Measurements from ENCODE around the gene ZNF329.
"Not testable (repeated sequence)": the region's sequence is repeated elsewhere in the genome, so short reads cannot be mapped to it uniquely, and the experiment has no call there.

Gene ZNF329

DNA sequence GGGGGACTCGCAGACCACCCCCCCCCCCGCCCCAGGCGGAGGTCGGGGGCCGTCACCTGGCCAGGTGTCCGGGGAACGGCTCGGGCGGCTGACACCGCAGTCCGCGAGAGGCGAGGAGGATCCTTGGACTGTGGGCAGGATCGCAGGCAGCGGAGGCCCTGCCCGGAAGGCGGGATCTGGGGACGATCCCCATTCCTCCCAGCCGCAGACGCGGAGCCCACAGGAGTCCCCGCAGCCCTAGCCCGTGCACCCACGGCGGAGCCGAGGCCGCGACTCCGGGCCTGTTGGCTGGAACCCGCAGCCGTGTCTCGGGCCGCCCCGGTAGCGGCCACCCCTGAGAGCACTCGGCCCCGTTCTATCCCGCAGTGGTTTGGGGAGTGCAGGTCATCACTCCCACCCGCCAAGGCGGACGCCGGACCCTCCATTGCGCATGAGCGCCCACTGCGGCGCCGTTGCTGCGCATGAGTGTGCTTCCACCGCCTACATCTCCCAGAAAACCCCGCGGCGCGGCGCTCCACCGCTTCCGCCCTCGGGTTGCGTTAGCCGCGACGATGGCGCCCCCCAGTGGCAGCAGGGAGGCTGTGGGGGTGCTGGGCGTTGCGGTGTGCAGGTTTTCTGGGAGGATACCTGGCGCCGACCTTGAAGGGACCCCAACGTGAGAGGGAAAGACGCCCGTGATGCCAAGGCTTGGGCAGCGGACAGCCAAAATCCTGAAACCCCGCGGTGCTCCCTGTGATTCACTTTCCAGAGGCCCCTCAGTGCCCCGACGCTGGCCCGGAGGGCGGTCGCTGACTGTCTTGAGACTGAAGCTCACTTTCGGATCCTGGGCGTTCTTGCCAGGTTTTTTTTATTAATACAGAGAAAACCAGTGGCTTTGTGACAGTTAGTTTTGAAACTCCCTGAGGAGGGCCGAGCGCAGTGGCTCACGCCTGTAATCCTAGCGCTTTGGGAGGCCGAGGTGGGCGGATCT is 4.4 kb upstream of the ZNF329 start:
- TF ChIP-seq, protein P1, sequence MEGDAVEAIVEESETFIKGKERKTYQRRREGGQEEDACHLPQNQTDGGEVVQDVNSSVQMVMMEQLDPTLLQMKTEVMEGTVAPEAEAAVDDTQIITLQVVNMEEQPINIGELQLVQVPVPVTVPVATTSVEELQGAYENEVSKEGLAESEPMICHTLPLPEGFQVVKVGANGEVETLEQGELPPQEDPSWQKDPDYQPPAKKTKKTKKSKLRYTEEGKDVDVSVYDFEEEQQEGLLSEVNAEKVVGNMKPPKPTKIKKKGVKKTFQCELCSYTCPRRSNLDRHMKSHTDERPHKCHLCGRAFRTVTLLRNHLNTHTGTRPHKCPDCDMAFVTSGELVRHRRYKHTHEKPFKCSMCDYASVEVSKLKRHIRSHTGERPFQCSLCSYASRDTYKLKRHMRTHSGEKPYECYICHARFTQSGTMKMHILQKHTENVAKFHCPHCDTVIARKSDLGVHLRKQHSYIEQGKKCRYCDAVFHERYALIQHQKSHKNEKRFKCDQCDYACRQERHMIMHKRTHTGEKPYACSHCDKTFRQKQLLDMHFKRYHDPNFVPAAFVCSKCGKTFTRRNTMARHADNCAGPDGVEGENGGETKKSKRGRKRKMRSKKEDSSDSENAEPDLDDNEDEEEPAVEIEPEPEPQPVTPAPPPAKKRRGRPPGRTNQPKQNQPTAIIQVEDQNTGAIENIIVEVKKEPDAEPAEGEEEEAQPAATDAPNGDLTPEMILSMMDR (IDR thresholded peaks at IDR 0.05; ENCODE audit: low read depth, low read length): peak; percentile 80
- Histone ChIP-seq H3K9me3 (ENCODE audit: severe bottlenecking) (peaks cover 6% of the 10 kb centered on the region), H3K4me3 (ENCODE audit: low read depth, low read length) (peak overlapping the region; percentile 94), H3K27ac (peak overlapping the region; percentile 78), H3K27me3 (ENCODE audit: insufficient read depth, low read depth, severe bottlenecking) (no peaks in the 10 kb centered on the region), H3K36me3 (no peaks in the 10 kb centered on the region)
- DNase-seq: peak; percentile 95

DNA sequence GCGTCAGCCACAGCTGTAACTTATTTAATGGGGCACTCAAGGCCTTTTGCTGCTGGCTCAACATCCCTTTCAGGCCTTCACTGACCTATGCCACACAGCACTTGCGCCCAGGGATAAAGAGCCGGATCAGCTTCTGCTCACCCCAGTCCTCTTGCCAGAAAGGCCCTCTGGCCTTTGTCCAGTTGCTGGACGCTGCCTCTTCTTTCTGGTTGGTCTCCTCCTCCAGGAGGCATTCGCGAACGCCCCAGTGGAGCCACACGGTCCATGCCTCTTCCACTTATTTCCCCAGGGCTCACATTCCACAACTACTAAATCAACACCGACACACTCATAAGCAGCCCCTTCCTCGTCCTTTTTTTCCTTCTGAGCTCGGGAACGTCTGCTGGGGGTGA is 3.7 kb upstream of the ZNF329 start:
- DNase-seq: peak; percentile 16
- H3K4me3 ChIP-seq (ENCODE audit: low read depth, low read length): peak overlapping the region; percentile 94
- TF ChIP-seq, protein P1 (IDR thresholded peaks at IDR 0.05; ENCODE audit: low read depth, low read length): no peak
- H3K27me3 ChIP-seq (ENCODE audit: insufficient read depth, low read depth, severe bottlenecking): no peaks in the 10 kb centered on the region
- H3K36me3 ChIP-seq: no peaks in the 10 kb centered on the region
- H3K9me3 ChIP-seq (ENCODE audit: severe bottlenecking): peaks cover 6% of the 10 kb centered on the region
- H3K27ac ChIP-seq: peak overlapping the region; percentile 78

DNA sequence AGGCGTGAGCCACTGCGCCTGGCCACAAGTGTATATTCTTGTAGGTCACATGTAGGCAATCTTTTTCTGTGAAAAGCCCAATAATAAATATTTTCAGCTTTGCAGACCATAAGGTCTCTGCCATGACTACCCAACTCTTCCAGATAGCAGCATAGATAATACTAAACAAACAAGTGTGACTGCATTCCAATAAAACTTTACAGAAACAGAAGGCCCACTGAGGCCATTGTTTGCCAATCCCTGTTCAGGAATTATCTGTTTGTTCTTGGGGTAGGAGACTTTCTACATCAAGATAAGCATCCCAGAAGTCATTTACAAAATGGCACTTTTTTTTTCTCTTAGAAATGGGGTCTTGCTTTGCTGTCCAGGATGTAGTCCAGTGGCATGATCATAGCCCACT is 2.8 kb upstream of the ZNF329 start:
- Histone ChIP-seq H3K27ac (no peak overlapping the region), H3K36me3 (no peaks in the 10 kb centered on the region), H3K4me3 (ENCODE audit: low read depth, low read length) (no peak overlapping the region), H3K27me3 (ENCODE audit: insufficient read depth, low read depth, severe bottlenecking) (no peaks in the 10 kb centered on the region), H3K9me3 (ENCODE audit: severe bottlenecking) (peaks cover 6% of the 10 kb centered on the region)
- DNase-seq: no peak
- TF ChIP-seq, protein P1 (IDR thresholded peaks at IDR 0.05; ENCODE audit: low read depth, low read length): no peak

DNA sequence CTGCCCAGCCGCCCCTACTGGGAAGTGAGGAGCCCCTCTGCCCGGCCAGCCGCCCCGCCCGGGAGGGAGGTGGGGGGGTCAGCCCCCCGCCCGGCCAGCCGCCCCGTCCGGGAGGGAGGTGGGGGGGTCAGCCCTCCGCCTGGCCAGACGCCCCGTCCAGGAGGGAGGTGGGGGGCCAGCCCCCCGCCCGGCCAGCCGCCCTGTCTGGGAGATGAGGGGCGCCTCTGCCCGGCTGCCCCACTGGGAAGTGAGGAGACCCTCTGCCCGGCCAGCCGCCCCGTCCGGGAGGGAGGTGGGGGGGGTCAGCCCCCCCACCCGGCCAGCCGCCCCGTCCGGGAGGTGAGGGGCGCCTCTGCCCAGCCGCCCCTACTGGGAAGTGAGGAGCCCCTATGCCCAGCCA is 3.1 kb downstream of the ZNF329 start:
- not testable (repeated sequence) for H3K27ac ChIP-seq; H3K9me3 ChIP-seq (ENCODE audit: severe bottlenecking); H3K27me3 ChIP-seq (ENCODE audit: insufficient read depth, low read depth, severe bottlenecking); DNase-seq; H3K36me3 ChIP-seq; H3K4me3 ChIP-seq (ENCODE audit: low read depth, low read length)

DNA sequence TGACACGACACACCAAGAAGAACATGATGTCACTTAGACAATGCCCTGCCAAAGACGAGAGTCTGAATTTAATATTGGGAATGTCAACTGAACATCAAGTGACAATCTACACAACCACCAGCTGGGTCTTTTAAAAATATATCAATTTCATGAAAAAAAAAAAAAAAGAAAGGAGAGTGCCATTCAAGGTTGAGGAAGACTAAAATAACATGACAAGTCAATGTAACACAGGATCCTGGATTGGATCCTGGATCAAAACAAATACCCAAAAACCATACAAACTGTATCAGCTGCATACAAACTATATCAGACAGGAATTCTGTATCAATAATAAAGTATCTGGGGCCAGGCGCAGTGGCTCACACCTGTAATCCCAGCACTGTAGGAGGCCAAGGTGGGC is 4.7 kb downstream of the ZNF329 start:
- DNase-seq: no peak
- no peak overlapping the region for H3K27ac ChIP-seq
- no peaks in the 10 kb centered on the region for H3K27me3 ChIP-seq (ENCODE audit: insufficient read depth, low read depth, severe bottlenecking)
- H3K36me3 ChIP-seq: peaks cover 22% of the 10 kb centered on the region
- peaks cover 7% of the 10 kb centered on the region for H3K9me3 ChIP-seq (ENCODE audit: severe bottlenecking)
- TF ChIP-seq, protein P1 (IDR thresholded peaks at IDR 0.05; ENCODE audit: low read depth, low read length): no peak
- no peak overlapping the region for H3K4me3 ChIP-seq (ENCODE audit: low read depth, low read length)

DNA sequence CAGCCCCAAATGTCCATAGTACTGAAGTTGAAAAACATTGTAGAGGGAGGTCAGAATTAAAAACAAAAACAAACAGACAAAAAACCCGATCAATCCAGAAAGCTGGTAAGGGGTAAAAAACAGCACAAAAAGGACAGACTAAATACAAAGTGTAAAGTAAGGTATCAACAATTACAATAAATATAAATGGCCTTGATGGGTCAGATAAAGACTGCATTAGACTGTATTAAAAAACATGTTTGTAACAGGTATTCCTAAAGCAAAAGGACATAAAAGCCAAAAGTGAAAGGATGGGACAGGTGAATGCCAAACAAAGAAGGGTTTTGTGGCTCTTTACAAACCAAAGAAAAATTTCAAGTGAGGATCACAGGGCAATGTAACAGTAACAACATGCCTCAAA is 16.3 kb downstream of the ZNF329 start:
- H3K36me3 ChIP-seq: peaks cover 63% of the 10 kb centered on the region
- no peak overlapping the region for H3K4me3 ChIP-seq (ENCODE audit: low read depth, low read length)
- H3K27me3 ChIP-seq (ENCODE audit: insufficient read depth, low read depth, severe bottlenecking): no peaks in the 10 kb centered on the region
- TF ChIP-seq, protein P1 (IDR thresholded peaks at IDR 0.05; ENCODE audit: low read depth, low read length): no peak
- DNase-seq: no peak
- H3K9me3 ChIP-seq (ENCODE audit: severe bottlenecking): peaks cover 22% of the 10 kb centered on the region
- no peak overlapping the region for H3K27ac ChIP-seq
